ENCODE data around the gene CLRN3. TPM values are rescaled to one million over a fixed set of nuclear protein-coding genes. Genes with fewer than 3 reads are reported as not detected.

The CLRN3 gene
- total RNA-seq, 2 experiments from 2014 or later: not detected

- Mint-ChIP-seq H3K36me3 (ENCODE audit: low read depth) (no peaks in the 10 kb centered on the region), H3K27ac (no peak overlapping the region), H3K27me3 (no peaks in the 10 kb centered on the region), H3K4me1 (no peaks in the 10 kb centered on the region), H3K9me3 (no peaks in the 10 kb centered on the region), H3K4me3 (no peak overlapping the region)
- ChIA-PET POLR2A (no interaction called here), CTCF (interaction anchor here (0.6 to 1.5 kb wide), 9 partner anchors 9 to 214 kb away, joined by 3 to 8 read pairs (median 3); no protein-coding TSS in a partner anchor)
- no peak for DNase-seq
These were observed 37.8 kb downstream of the CLRN3 start for GRCh38 chr10:127854769-127855590.

- ChIA-PET CTCF (interaction anchor here (0.6 to 1.5 kb wide), 8 partner anchors 9 to 215 kb away, joined by 3 to 8 read pairs (median 3); no protein-coding TSS in a partner anchor), POLR2A (no interaction called here)
- no peaks in the 10 kb centered on the region for H3K9me3 Mint-ChIP-seq
- no peak overlapping the region for H3K27ac Mint-ChIP-seq
- no peaks in the 10 kb centered on the region for H3K4me1 Mint-ChIP-seq
- no peaks in the 10 kb centered on the region for H3K36me3 Mint-ChIP-seq (ENCODE audit: low read depth)
- no peak overlapping the region for H3K4me3 Mint-ChIP-seq
- no peaks in the 10 kb centered on the region for H3K27me3 Mint-ChIP-seq
- DNase-seq: peak; percentile 61
These were observed 38.6 kb downstream of the CLRN3 start for GRCh38 chr10:127853868-127854768.

- DNase-seq: no peak
- Mint-ChIP-seq H3K9me3 (no peaks in the 10 kb centered on the region), H3K27me3 (no peaks in the 10 kb centered on the region), H3K36me3 (ENCODE audit: low read depth) (no peaks in the 10 kb centered on the region), H3K27ac (no peak overlapping the region), H3K4me3 (no peak overlapping the region), H3K4me1 (peaks cover 4% of the 10 kb centered on the region)
- ChIA-PET CTCF (no interaction called here), POLR2A (no interaction called here)
These were observed 40.3 kb downstream of the CLRN3 start for GRCh38 chr10:127852456-127852855.

- Mint-ChIP-seq H3K27me3 (no peaks in the 10 kb centered on the region), H3K4me3 (no peak overlapping the region), H3K9me3 (no peaks in the 10 kb centered on the region), H3K4me1 (peaks cover 6% of the 10 kb centered on the region), H3K27ac (no peak overlapping the region), H3K36me3 (ENCODE audit: low read depth) (no peaks in the 10 kb centered on the region)
- POLR2A ChIA-PET: no interaction called here
- CTCF ChIA-PET: no interaction called here
- no peak for DNase-seq
These were observed 41.0 kb downstream of the CLRN3 start for GRCh38 chr10:127851661-127852194.

GRCh38 chr10:127850944-127851343 is 41.8 kb downstream of the CLRN3 start:
- H3K27me3 Mint-ChIP-seq: no peaks in the 10 kb centered on the region
- H3K27ac Mint-ChIP-seq: no peak overlapping the region
- H3K4me3 Mint-ChIP-seq: no peak overlapping the region
- ChIA-PET POLR2A (no interaction called here), CTCF (no interaction called here)
- no peak for DNase-seq
- peaks cover 6% of the 10 kb centered on the region for H3K4me1 Mint-ChIP-seq
- no peaks in the 10 kb centered on the region for H3K36me3 Mint-ChIP-seq (ENCODE audit: low read depth)
- H3K9me3 Mint-ChIP-seq: no peaks in the 10 kb centered on the region

GRCh38 chr10:127849921-127850320 is 42.8 kb downstream of the CLRN3 start:
- Mint-ChIP-seq H3K27me3 (no peaks in the 10 kb centered on the region), H3K4me3 (no peak overlapping the region), H3K27ac (no peak overlapping the region), H3K36me3 (ENCODE audit: low read depth) (no peaks in the 10 kb centered on the region), H3K4me1 (peaks cover 6% of the 10 kb centered on the region), H3K9me3 (no peaks in the 10 kb centered on the region)
- CTCF ChIA-PET: no interaction called here
- DNase-seq: no peak
- POLR2A ChIA-PET: no interaction called here

GRCh38 chr10:127849224-127849623 is 43.5 kb downstream of the CLRN3 start:
- H3K4me1 Mint-ChIP-seq: peaks cover 6% of the 10 kb centered on the region
- H3K36me3 Mint-ChIP-seq (ENCODE audit: low read depth): no peaks in the 10 kb centered on the region
- H3K4me3 Mint-ChIP-seq: no peak overlapping the region
- H3K9me3 Mint-ChIP-seq: no peaks in the 10 kb centered on the region
- CTCF ChIA-PET: no interaction called here
- no peak overlapping the region for H3K27ac Mint-ChIP-seq
- no peak for DNase-seq
- no peaks in the 10 kb centered on the region for H3K27me3 Mint-ChIP-seq
- POLR2A ChIA-PET: no interaction called here

- CTCF ChIA-PET: interaction anchor here (0.5 kb wide), 1 partner anchor 109 kb away, joined by 3 read pairs; no protein-coding TSS in a partner anchor
- POLR2A ChIA-PET: no interaction called here
- H3K4me1 Mint-ChIP-seq: peaks cover 6% of the 10 kb centered on the region
- no peak overlapping the region for H3K27ac Mint-ChIP-seq
- H3K9me3 Mint-ChIP-seq: no peaks in the 10 kb centered on the region
- H3K27me3 Mint-ChIP-seq: no peaks in the 10 kb centered on the region
- no peak for DNase-seq
- H3K36me3 Mint-ChIP-seq (ENCODE audit: low read depth): no peaks in the 10 kb centered on the region
- H3K4me3 Mint-ChIP-seq: no peak overlapping the region
These were observed 44.5 kb downstream of the CLRN3 start for GRCh38 chr10:127848226-127848625.

GRCh38 chr10:127845756-127846155 is 47.0 kb downstream of the CLRN3 start:
- Mint-ChIP-seq H3K27me3 (no peaks in the 10 kb centered on the region), H3K27ac (no peak overlapping the region), H3K9me3 (no peaks in the 10 kb centered on the region), H3K36me3 (ENCODE audit: low read depth) (no peaks in the 10 kb centered on the region), H3K4me1 (peaks cover 6% of the 10 kb centered on the region), H3K4me3 (no peak overlapping the region)
- ChIA-PET POLR2A (no interaction called here), CTCF (interaction anchor here (1.7 kb wide), 1 partner anchor 8 kb away, joined by 8 read pairs; no protein-coding TSS in a partner anchor)
- DNase-seq: no peak

- Mint-ChIP-seq H3K27ac (no peak overlapping the region), H3K9me3 (no peaks in the 10 kb centered on the region), H3K36me3 (ENCODE audit: low read depth) (no peaks in the 10 kb centered on the region), H3K4me3 (no peak overlapping the region), H3K27me3 (peaks cover 2% of the 10 kb centered on the region), H3K4me1 (no peaks in the 10 kb centered on the region)
- no peak for DNase-seq
- ChIA-PET POLR2A (no interaction called here), CTCF (no interaction called here)
These were observed 51.9 kb downstream of the CLRN3 start for GRCh38 chr10:127840884-127841283.

- peaks cover 2% of the 10 kb centered on the region for H3K27me3 Mint-ChIP-seq
- DNase-seq: no peak
- H3K36me3 Mint-ChIP-seq (ENCODE audit: low read depth): no peaks in the 10 kb centered on the region
- POLR2A ChIA-PET: no interaction called here
- H3K9me3 Mint-ChIP-seq: no peaks in the 10 kb centered on the region
- H3K27ac Mint-ChIP-seq: no peak overlapping the region
- H3K4me3 Mint-ChIP-seq: no peak overlapping the region
- H3K4me1 Mint-ChIP-seq: no peaks in the 10 kb centered on the region
- CTCF ChIA-PET: no interaction called here
These were observed 55.8 kb downstream of the CLRN3 start for GRCh38 chr10:127836966-127837365.

GRCh38 chr10:127836176-127836575 is 56.6 kb downstream of the CLRN3 start:
- CTCF ChIA-PET: no interaction called here
- POLR2A ChIA-PET: no interaction called here
- Mint-ChIP-seq H3K27ac (no peak overlapping the region), H3K4me1 (no peaks in the 10 kb centered on the region), H3K4me3 (no peak overlapping the region), H3K36me3 (ENCODE audit: low read depth) (no peaks in the 10 kb centered on the region), H3K27me3 (peaks cover 2% of the 10 kb centered on the region), H3K9me3 (no peaks in the 10 kb centered on the region)
- DNase-seq: no peak

- Mint-ChIP-seq H3K9me3 (no peaks in the 10 kb centered on the region), H3K4me3 (no peak overlapping the region), H3K36me3 (ENCODE audit: low read depth) (no peaks in the 10 kb centered on the region), H3K4me1 (no peaks in the 10 kb centered on the region), H3K27me3 (peaks cover 2% of the 10 kb centered on the region), H3K27ac (no peak overlapping the region)
- DNase-seq: no peak
- ChIA-PET POLR2A (no interaction called here), CTCF (no interaction called here)
These were observed 58.0 kb downstream of the CLRN3 start for GRCh38 chr10:127834791-127835190.

Data from activated CD4-positive, alpha-beta T cell treated with anti-CD3 and anti-CD28 coated beads, Interleukin-2, amount 10 ng/mL, durations not matched to agents 7 days and 5 days (primary cell).